ENCODE data around the gene CYP2U1.

The CYP2U1 gene

GRCh38 chr4:107994894-107995293 is 63.5 kb downstream of the CYP2U1 start:
- no peak overlapping the region for H3K4me3 ChIP-seq (replicated peaks; ENCODE audit: low read depth, low read length)
- no peak for DNase-seq (ENCODE audit: low read depth)
- no peak for TF ChIP-seq CTCF (IDR thresholded peaks at IDR 0.05; ENCODE audit: low read length, missing control alignments)

GRCh38 chr4:107996949-107997788 is 65.8 kb downstream of the CYP2U1 start:
- DNase-seq (ENCODE audit: low read depth), result peak; percentile 31
- no peak for TF ChIP-seq CTCF (IDR thresholded peaks at IDR 0.05; ENCODE audit: low read length, missing control alignments)
- H3K4me3 ChIP-seq (replicated peaks; ENCODE audit: low read depth, low read length), result no peak overlapping the region

- DNase-seq (ENCODE audit: low read depth), result no peak
Observed at GRCh38 chr4:107997794-107998193, 66.4 kb downstream of the CYP2U1 start.

GRCh38 chr4:107999932-108000539 is 68.7 kb downstream of the CYP2U1 start:
- TF ChIP-seq CTCF (IDR thresholded peaks at IDR 0.05; ENCODE audit: low read length, missing control alignments), result no peak
- no peak overlapping the region for H3K4me3 ChIP-seq (replicated peaks; ENCODE audit: low read depth, low read length)
- no peak for DNase-seq (ENCODE audit: low read depth)

More at GRCh38 chr4:107997794-107998193, 66.4 kb downstream of the CYP2U1 start:
- no peak overlapping the region for H3K4me3 ChIP-seq (replicated peaks; ENCODE audit: low read depth, low read length)
- no peak for TF ChIP-seq CTCF (IDR thresholded peaks at IDR 0.05; ENCODE audit: low read length, missing control alignments)

- no peak for TF ChIP-seq CTCF (IDR thresholded peaks at IDR 0.05; ENCODE audit: low read length, missing control alignments)
- DNase-seq (ENCODE audit: low read depth), result peak; percentile 24
- no peak overlapping the region for H3K4me3 ChIP-seq (replicated peaks; ENCODE audit: low read depth, low read length)
Observed at GRCh38 chr4:108001540-108002135, 70.3 kb downstream of the CYP2U1 start.
